ENCODE measurements around the gene UBIAD1. TPM values are rescaled to one million over a fixed set of nuclear protein-coding genes. Genes with fewer than 3 reads are reported as not detected.

Gene UBIAD1
- total RNA-seq, 6 experiments from 2014 or later, result 12.8 to 18.3 (median 13.8) TPM

- no peak overlapping the region for H3K27ac Mint-ChIP-seq
- peaks cover 32% of the 10 kb centered on the region for H3K27me3 Mint-ChIP-seq (ENCODE audit: insufficient read depth)
- no peaks in the 10 kb centered on the region for H3K9me3 Mint-ChIP-seq
- TF ChIP-seq CTCF (IDR thresholded peaks at IDR 0.05), result no peak
- no peaks in the 10 kb centered on the region for H3K36me3 Mint-ChIP-seq (ENCODE audit: low read depth)
- DNase-seq, result no peak
- H3K4me1 Mint-ChIP-seq (ENCODE audit: low read depth), result no peaks in the 10 kb centered on the region
- no peak overlapping the region for H3K4me3 Mint-ChIP-seq
Observed at GRCh38 chr1:11334261-11334804, 61.3 kb downstream of the UBIAD1 start.

GRCh38 chr1:11334821-11335220 is 61.8 kb downstream of the UBIAD1 start:
- peaks cover 34% of the 10 kb centered on the region for H3K27me3 Mint-ChIP-seq (ENCODE audit: insufficient read depth)
- H3K4me3 Mint-ChIP-seq, result no peak overlapping the region
- DNase-seq, result no peak
- H3K27ac Mint-ChIP-seq, result no peak overlapping the region
- no peaks in the 10 kb centered on the region for H3K36me3 Mint-ChIP-seq (ENCODE audit: low read depth)
- no peak for TF ChIP-seq CTCF (IDR thresholded peaks at IDR 0.05)
- H3K9me3 Mint-ChIP-seq, result no peaks in the 10 kb centered on the region
- no peaks in the 10 kb centered on the region for H3K4me1 Mint-ChIP-seq (ENCODE audit: low read depth)

- no peaks in the 10 kb centered on the region for H3K36me3 Mint-ChIP-seq (ENCODE audit: low read depth)
- no peak overlapping the region for H3K27ac Mint-ChIP-seq
- no peak for DNase-seq
- no peak for TF ChIP-seq CTCF (IDR thresholded peaks at IDR 0.05)
- no peak overlapping the region for H3K4me3 Mint-ChIP-seq
- no peaks in the 10 kb centered on the region for H3K9me3 Mint-ChIP-seq
- peaks cover 39% of the 10 kb centered on the region for H3K27me3 Mint-ChIP-seq (ENCODE audit: insufficient read depth)
- H3K4me1 Mint-ChIP-seq (ENCODE audit: low read depth), result no peaks in the 10 kb centered on the region
Observed at GRCh38 chr1:11335417-11336056, 62.5 kb downstream of the UBIAD1 start.

GRCh38 chr1:11337580-11338073 is 64.6 kb downstream of the UBIAD1 start:
- no peak overlapping the region for H3K27ac Mint-ChIP-seq
- H3K36me3 Mint-ChIP-seq (ENCODE audit: low read depth), result no peaks in the 10 kb centered on the region
- peak; percentile 79 for TF ChIP-seq CTCF (IDR thresholded peaks at IDR 0.05)
- H3K9me3 Mint-ChIP-seq, result no peaks in the 10 kb centered on the region
- no peak overlapping the region for H3K4me3 Mint-ChIP-seq
- no peak for DNase-seq
- no peaks in the 10 kb centered on the region for H3K4me1 Mint-ChIP-seq (ENCODE audit: low read depth)
- peaks cover 45% of the 10 kb centered on the region for H3K27me3 Mint-ChIP-seq (ENCODE audit: insufficient read depth)

Other genes starting within 250 kb of the UBIAD1 start
- under 1 TPM in 1 of 6 experiments, not detected in 5; 0.12 TPM for gene MASP2, start 226.0 kb upstream of the UBIAD1 start, total RNA-seq (2021; fragmentation: NEBNext Ultra II Directional; extraction: Animal tissue kit (Norgen Biotek cat#: 25700))
- 100 to 1,000 TPM; 262 to 308 (median 295) TPM for gene SRM, start 213.2 kb upstream of the UBIAD1 start, total RNA-seq (2021; fragmentation: NEBNext Ultra II Directional; extraction: Animal tissue kit (Norgen Biotek cat#: 25700))
- gene EXOSC10, start 173.3 kb upstream of the UBIAD1 start, total RNA-seq (2021; fragmentation: NEBNext Ultra II Directional; extraction: Animal tissue kit (Norgen Biotek cat#: 25700)), result 10 to 100 TPM; 40.1 to 49.4 (median 47.5) TPM
- not detected for gene ANGPTL7, start 83.8 kb upstream of the UBIAD1 start, total RNA-seq (2021; fragmentation: NEBNext Ultra II Directional; extraction: Animal tissue kit (Norgen Biotek cat#: 25700))
- gene MTOR, start 10.6 kb upstream of the UBIAD1 start, total RNA-seq (2021; fragmentation: NEBNext Ultra II Directional; extraction: Animal tissue kit (Norgen Biotek cat#: 25700)), result 10 to 100 TPM; 36.6 to 41.2 (median 38.2) TPM
- gene DISP3, start 206.0 kb downstream of the UBIAD1 start, total RNA-seq (2021; fragmentation: NEBNext Ultra II Directional; extraction: Animal tissue kit (Norgen Biotek cat#: 25700)), result not detected

All from HFFc6 (cell line).